Measurements from ENCODE around the gene BFSP2.
A peak's percentile ranks its signal among the peaks of the same experiment; 100 is the strongest.

Gene BFSP2

GRCh38 chr3:133412183-133413132 is 12.6 kb downstream of the BFSP2 start:
- intact Hi-C loops (cut with DNase I) = no loop called here
- peak in 2 of 10 donors; percentile 74 to 87 for DNase-seq

- intact Hi-C loops (cut with DNase I) = no loop called here
- DNase-seq = peak in 1 of 10 donors; percentile 86
These were observed 13.5 kb downstream of the BFSP2 start for GRCh38 chr3:133413161-133414020.

- intact Hi-C loops (cut with DNase I) = no loop called here
- DNase-seq = no peak
These were observed 14.2 kb downstream of the BFSP2 start for GRCh38 chr3:133414021-133414392.

- DNase-seq = peak in 2 of 10 donors; percentile 57 to 69
- intact Hi-C loops (cut with DNase I) = no loop called here
These were observed 18.5 kb downstream of the BFSP2 start for GRCh38 chr3:133418361-133418760.

GRCh38 chr3:133419151-133419909 is 19.5 kb downstream of the BFSP2 start:
- DNase-seq = peak in 1 of 10 donors; percentile 24
- intact Hi-C loops (cut with DNase I) = no loop called here

GRCh38 chr3:133424937-133425869 is 25.3 kb downstream of the BFSP2 start:
- intact Hi-C loops (cut with DNase I) = no loop called here
- no peak for DNase-seq

GRCh38 chr3:133425898-133426297 is 26.0 kb downstream of the BFSP2 start:
- intact Hi-C loops (cut with DNase I) = no loop called here
- DNase-seq = no peak

- DNase-seq = no peak
- intact Hi-C loops (cut with DNase I) = no loop called here
These were observed 26.9 kb downstream of the BFSP2 start for GRCh38 chr3:133426721-133427120.

- intact Hi-C loops (cut with DNase I) = no loop called here
- DNase-seq = no peak
These were observed 28.7 kb downstream of the BFSP2 start for GRCh38 chr3:133428552-133428951.

- no peak for DNase-seq
- intact Hi-C loops (cut with DNase I) = no loop called here
These were observed 29.2 kb downstream of the BFSP2 start for GRCh38 chr3:133429063-133429462.

GRCh38 chr3:133439563-133439962 is 39.7 kb downstream of the BFSP2 start:
- intact Hi-C loops (cut with DNase I) = no loop called here
- no peak for DNase-seq

- intact Hi-C loops (cut with DNase I) = loop anchor here (10.0 kb wide), 1 partner anchor 124 kb away; no protein-coding TSS in a partner anchor
- DNase-seq = no peak
These were observed 40.8 kb downstream of the BFSP2 start for GRCh38 chr3:133440652-133441051.

- intact Hi-C loops (cut with DNase I) = loop anchor here (10.0 kb wide), 1 partner anchor 123 kb away; no protein-coding TSS in a partner anchor
- no peak for DNase-seq
These were observed 42.0 kb downstream of the BFSP2 start for GRCh38 chr3:133441867-133442270.

GRCh38 chr3:133442518-133442917 is 42.7 kb downstream of the BFSP2 start:
- DNase-seq = no peak
- intact Hi-C loops (cut with DNase I) = loop anchor here (10.0 kb wide), 1 partner anchor 122 kb away; no protein-coding TSS in a partner anchor

- intact Hi-C loops (cut with DNase I) = loop anchor here (10.0 kb wide), 1 partner anchor 121 kb away; no protein-coding TSS in a partner anchor
- no peak for DNase-seq
These were observed 44.0 kb downstream of the BFSP2 start for GRCh38 chr3:133443649-133444422.

GRCh38 chr3:133444423-133444774 is 44.5 kb downstream of the BFSP2 start:
- intact Hi-C loops (cut with DNase I) = loop anchor here (10.0 kb wide), 1 partner anchor 120 kb away; no protein-coding TSS in a partner anchor
- DNase-seq = no peak

- intact Hi-C loops (cut with DNase I) = loop anchor here (10.0 kb wide), 1 partner anchor 120 kb away; no protein-coding TSS in a partner anchor
- no peak for DNase-seq
These were observed 45.3 kb downstream of the BFSP2 start for GRCh38 chr3:133445108-133445507.

GRCh38 chr3:133447750-133448477 is 48.1 kb downstream of the BFSP2 start:
- intact Hi-C loops (cut with DNase I) = loop anchor here (10.0 kb wide), 1 partner anchor 117 kb away; no protein-coding TSS in a partner anchor
- DNase-seq = no peak
